Measurements from ENCODE around the gene UBE2A. TPM values are rescaled to one million over a fixed set of nuclear protein-coding genes. Genes with fewer than 3 reads are reported as not detected.

The UBE2A gene
- 10 to 100 TPM; 30.2 to 31.9 TPM for total RNA-seq

DNA sequence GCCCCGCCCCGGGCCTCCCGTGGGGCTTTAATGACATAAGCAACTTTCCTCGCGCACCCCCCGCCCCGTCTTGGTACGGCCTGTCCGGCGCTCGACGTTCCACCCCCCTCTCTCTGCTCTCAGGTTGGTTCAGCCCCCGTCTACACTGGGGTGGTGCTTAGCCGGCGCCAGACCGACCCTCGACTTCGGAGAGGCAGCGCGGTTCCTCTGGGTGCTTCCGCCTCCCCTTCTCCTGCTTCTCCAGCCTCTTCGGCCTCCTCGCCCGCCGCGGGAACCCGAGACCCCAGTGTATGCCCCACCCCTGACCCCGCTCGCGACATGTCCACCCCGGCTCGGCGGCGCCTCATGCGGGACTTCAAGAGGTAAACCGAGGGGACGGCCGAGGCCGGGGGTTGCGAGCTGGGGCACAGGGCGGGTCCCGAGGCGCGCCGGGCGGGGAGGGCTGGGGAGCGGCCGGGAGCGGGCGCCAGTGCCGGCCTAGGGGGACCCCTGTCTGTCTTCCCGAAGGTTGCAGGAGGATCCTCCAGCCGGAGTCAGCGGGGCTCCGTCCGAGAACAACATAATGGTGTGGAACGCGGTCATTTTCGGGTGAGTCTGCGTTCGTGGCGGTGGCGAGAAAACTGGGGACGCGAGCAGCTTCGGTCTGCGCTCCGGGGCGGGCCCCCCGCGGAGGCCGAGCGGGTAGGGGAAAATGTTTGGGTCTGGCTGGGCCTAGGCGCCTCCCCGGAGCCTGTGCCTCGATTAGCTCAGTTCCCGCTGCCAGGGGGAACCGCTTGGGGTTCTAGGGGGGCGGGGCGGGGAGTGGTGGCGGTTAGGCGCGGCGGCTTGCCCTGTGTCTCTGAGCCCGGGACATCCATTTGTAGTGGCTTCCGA is at the start of gene UBE2A:
UBE2A (plus strand) TSS at position 170 of the 873 bp plus-strand sequence; CDS start at position 319, 149 bp downstream.
- H3K9me3 ChIP-seq = no peaks in the 10 kb centered on the region
- TF ChIP-seq, protein P1, sequence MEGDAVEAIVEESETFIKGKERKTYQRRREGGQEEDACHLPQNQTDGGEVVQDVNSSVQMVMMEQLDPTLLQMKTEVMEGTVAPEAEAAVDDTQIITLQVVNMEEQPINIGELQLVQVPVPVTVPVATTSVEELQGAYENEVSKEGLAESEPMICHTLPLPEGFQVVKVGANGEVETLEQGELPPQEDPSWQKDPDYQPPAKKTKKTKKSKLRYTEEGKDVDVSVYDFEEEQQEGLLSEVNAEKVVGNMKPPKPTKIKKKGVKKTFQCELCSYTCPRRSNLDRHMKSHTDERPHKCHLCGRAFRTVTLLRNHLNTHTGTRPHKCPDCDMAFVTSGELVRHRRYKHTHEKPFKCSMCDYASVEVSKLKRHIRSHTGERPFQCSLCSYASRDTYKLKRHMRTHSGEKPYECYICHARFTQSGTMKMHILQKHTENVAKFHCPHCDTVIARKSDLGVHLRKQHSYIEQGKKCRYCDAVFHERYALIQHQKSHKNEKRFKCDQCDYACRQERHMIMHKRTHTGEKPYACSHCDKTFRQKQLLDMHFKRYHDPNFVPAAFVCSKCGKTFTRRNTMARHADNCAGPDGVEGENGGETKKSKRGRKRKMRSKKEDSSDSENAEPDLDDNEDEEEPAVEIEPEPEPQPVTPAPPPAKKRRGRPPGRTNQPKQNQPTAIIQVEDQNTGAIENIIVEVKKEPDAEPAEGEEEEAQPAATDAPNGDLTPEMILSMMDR (IDR thresholded peaks at IDR 0.05) = peak in 1 of 2 donors; percentile 62
- H3K4me3 ChIP-seq = peak within 1 kb of the TSS; percentile 59 to 70
- H3K27me3 ChIP-seq = no peaks in the 10 kb centered on the region
- peak; percentile 92 for DNase-seq (ENCODE audit: low spot score)
- H3K27ac ChIP-seq = peak within 1 kb of the TSS; percentile 90 to 95
- peaks cover 0 to 5% of the 10 kb centered on the region in 2 donors for H3K4me1 ChIP-seq
- H3K36me3 ChIP-seq = no peaks in the 10 kb centered on the region

DNA sequence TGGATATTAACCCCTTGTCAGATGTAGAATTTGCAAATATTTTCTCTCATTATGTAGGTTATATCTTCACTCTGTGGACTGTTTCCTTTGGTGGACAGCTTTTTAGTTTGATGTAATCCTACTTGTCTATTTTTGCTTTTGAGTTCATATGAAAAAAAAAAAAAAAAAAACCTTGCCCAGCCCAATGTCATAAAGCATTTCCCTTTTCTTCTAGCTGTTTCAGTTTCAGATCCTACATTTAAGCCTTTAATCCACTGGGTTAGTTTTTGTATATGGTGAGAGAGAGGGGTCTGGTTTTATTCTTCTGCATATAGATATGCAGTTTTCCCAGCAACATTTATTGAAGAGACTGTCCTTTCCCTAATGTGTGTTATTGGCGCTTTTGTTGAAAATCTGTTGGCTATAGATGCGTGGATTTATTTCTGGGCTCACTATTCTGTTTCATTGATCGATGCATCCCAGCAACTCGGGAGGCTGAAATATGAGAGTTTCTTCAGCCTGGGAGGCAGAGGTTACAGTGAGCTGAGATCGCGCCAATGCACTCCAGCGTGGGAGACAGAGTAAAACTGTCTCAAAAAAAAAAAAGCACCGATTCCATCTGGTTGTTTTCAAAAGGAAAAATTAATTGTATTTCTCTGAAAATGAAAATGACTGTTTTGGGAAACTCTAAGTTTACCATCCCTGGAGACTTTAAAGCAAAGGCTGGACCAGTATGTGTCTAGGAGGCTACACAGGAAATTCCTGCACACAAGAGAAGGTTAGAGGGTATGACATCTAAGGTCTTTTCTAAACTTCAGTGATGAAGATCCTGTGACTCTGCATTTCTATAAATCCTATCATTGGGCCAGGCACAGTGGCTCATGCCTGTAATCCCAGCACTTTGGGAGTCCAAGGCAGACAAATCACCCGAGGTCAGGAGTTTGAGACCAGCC is 44.8 kb upstream of the UBE2A start:
- Histone ChIP-seq H3K4me1 (no peaks in the 10 kb centered on the region), H3K27me3 (no peaks in the 10 kb centered on the region), H3K36me3 (no peaks in the 10 kb centered on the region), H3K27ac (no peak overlapping the region), H3K9me3 (no peaks in the 10 kb centered on the region), H3K4me3 (no peak overlapping the region)
- TF ChIP-seq, protein P1 (IDR thresholded peaks at IDR 0.05) = no peak
- DNase-seq (ENCODE audit: low spot score) = no peak

DNA sequence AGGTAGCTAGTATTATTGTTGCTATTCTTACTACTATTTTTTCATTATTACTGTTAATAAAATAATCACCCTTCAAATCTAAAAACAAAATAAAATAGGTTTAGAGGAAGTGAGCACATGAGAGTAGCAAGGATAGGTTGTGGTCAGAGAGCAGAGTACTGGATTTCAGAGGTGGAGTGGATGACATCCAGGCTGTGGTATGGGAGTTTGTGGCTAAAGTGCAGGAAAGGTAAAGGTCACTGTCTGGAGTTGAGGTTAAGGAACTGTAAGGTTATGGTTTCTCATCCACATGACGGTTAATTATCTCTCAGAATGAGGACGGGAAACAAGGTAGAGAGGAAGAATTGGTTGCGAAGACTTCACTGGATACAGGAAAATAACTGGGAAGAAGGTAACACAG is 36.9 kb upstream of the UBE2A start:
- H3K9me3 ChIP-seq = no peaks in the 10 kb centered on the region
- no peak overlapping the region for H3K4me3 ChIP-seq
- TF ChIP-seq, protein P1 (IDR thresholded peaks at IDR 0.05) = no peak
- no peaks in the 10 kb centered on the region for H3K36me3 ChIP-seq
- no peak for DNase-seq (ENCODE audit: low spot score)
- no peaks in the 10 kb centered on the region for H3K4me1 ChIP-seq
- H3K27me3 ChIP-seq = no peaks in the 10 kb centered on the region
- H3K27ac ChIP-seq = no peak overlapping the region

DNA sequence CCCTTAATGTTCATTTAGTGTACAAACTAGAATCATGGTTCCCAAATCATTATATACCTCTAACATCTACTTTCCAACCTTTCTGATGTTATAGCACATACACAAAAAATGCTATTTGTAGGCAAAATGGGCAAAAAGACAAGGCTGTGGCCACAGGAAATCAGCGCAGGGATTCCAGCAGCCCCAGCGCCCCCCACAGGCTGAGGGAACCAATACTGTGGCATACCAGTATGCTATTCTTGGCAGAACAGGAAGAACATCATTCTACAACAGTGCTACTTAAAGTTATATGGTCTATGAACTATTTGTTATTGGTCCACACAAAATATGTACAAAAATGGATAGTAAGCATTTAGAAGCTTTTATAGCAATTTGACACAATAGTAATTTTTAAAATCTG is 34.5 kb upstream of the UBE2A start:
- Histone ChIP-seq H3K27me3 (no peaks in the 10 kb centered on the region), H3K4me1 (no peaks in the 10 kb centered on the region), H3K9me3 (no peaks in the 10 kb centered on the region), H3K36me3 (no peaks in the 10 kb centered on the region), H3K4me3 (no peak overlapping the region), H3K27ac (no peak overlapping the region)
- no peak for DNase-seq (ENCODE audit: low spot score)
- TF ChIP-seq, protein P1 (IDR thresholded peaks at IDR 0.05) = no peak

DNA sequence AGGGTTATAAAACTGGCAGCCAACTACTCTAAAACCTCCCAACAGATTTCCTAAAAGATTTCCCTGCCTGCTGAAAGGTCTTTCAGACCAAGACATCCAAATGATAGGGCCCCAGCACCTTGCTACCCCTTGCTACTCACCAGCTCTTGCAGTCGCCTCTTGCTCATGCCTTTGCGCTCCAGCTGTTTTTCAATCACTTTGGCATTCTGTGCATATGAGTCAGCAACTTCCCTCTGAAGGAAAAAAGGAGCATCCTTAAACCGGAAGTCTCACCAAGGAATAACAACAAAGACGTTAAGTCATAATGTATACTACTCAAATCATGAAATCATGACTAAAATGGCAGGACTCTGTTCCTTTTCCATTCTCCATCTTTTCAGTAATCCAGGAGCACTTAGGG is 33.2 kb upstream of the UBE2A start:
- DNase-seq (ENCODE audit: low spot score) = no peak
- TF ChIP-seq, protein P1 (IDR thresholded peaks at IDR 0.05) = no peak
- Histone ChIP-seq H3K36me3 (no peaks in the 10 kb centered on the region), H3K27ac (no peak overlapping the region), H3K4me3 (no peak overlapping the region), H3K9me3 (no peaks in the 10 kb centered on the region), H3K4me1 (no peaks in the 10 kb centered on the region), H3K27me3 (no peaks in the 10 kb centered on the region)
